HepG2 (cell line): ENCODE measurements around the gene SRP19. TPM values are rescaled to one million over a fixed set of nuclear protein-coding genes. Genes with fewer than 3 reads are reported as not detected.
A peak's percentile ranks its signal among the peaks of the same experiment; 100 is the strongest.

Source experiments
- ATAC-seq: fragments of 200-7000 bp; cut with Tn5 transposase; 3 replicates; pipeline ENCODE4 v1.9.1; 2020; ENCODE audit warnings: mild to moderate bottlenecking, moderate library complexity
- BruUV-seq: library from RNA; stranded (reverse); fragments of 400-500 nt; replicated peaks from 2 replicates; lab custom pipeline; 2021; lab: Mats Ljungman, UMichigan
- CTCF ChIA-PET: fragments of 300-600 bp; formaldehyde crosslinking; extraction: SDS; loops from one replicate; lab custom pipeline; 2021; ENCODE audit warnings: low total read pairs, inconsistent platforms, low intra/inter-chr PET ratio; lab: Yijun Ruan, JAX
- POLR2A ChIA-PET: fragments of 350-600 bp; sonication (Branson Sonifier 250); formaldehyde crosslinking; loops from one replicate; lab custom pipeline; 2020; ENCODE audit warnings: antibody characterized with exemption, inconsistent platforms; lab: Yijun Ruan, JAX
- DNase-seq: peaks from one replicate; pipeline ENCODE4 v3.0.0-alpha.2; 2015; ENCODE audit warnings: low spot score
- FAIRE-seq: peaks from 3 replicates; lab custom pipeline; 2011; peaks lifted over from hg19 to GRCh38; lab: Jason Lieb, UNC
- H2AFZ ChIP-seq: one replicate; pipeline ENCODE4 v1.6.1; 2011; ENCODE audit warnings: low read length, inconsistent platforms
- H3K27ac ChIP-seq: fragments of 300-600 bp; 3 replicates; pipeline ENCODE4 v1.8.0; 2011; ENCODE audit warnings: mixed run types, mild to moderate bottlenecking, mixed read lengths, low read length, inconsistent platforms; ENCODE audit not compliant: insufficient read depth; ENCODE audit errors: extremely low read length
- H3K27me3 ChIP-seq, 2 experiments: fragments of 200-600 bp in 1 of 2; 2 replicates in 1 of 2; 3 replicates in 1 of 2; pipeline versions ENCODE4 v1.6.0 to v1.8.0; 2011; ENCODE audit warnings: low read length in 2 of 2, mild to moderate bottlenecking in 2 of 2, moderate library complexity in 2 of 2, inconsistent platforms in 1 of 2; ENCODE audit not compliant: insufficient read depth in 2 of 2, control insufficient read depth in 1 of 2
- H3K36me3 ChIP-seq, 2 experiments: fragments of 200-600 bp in 1 of 2; replicated peaks in 1 of 2; 2 replicates in 1 of 2; 3 replicates in 1 of 2; pipeline versions ENCODE4 v1.5.1 to v1.8.0; 2011; ENCODE audit warnings: low read length in 2 of 2, inconsistent platforms in 1 of 2; ENCODE audit not compliant: insufficient read depth in 2 of 2, control insufficient read depth in 1 of 2
- H3K4me1 ChIP-seq: 2 replicates; pipeline ENCODE4 v1.5.1; 2012; ENCODE audit warnings: low read length, inconsistent platforms; ENCODE audit not compliant: insufficient read depth
- H3K4me2 ChIP-seq: 2 replicates; pipeline ENCODE4 v1.6.0; 2011; ENCODE audit warnings: low read depth, low read length, inconsistent platforms
- H3K4me3 ChIP-seq, 3 experiments: fragments of 200-600 bp in 1 of 3; sonication (generic), shearing (Covaris generic) in 1 of 3; replicated peaks in 1 of 3; 2 replicates each; pipeline ENCODE4 v1.5.1; 2011 to 2016; ENCODE audit warnings: low read length in 3 of 3, inconsistent platforms in 2 of 3, low read depth in 2 of 3, mild to moderate bottlenecking in 2 of 3, control low read depth in 1 of 3, mixed read lengths in 1 of 3; ENCODE audit not compliant: insufficient read depth in 1 of 3
- H3K79me2 ChIP-seq: one replicate; pipeline ENCODE4 v1.6.1; 2011; ENCODE audit warnings: low read length, inconsistent platforms; ENCODE audit not compliant: insufficient read depth
- H3K9ac ChIP-seq: 2 replicates; pipeline ENCODE4 v1.6.0; 2011; ENCODE audit warnings: mild to moderate bottlenecking, low read depth, low read length, inconsistent platforms; ENCODE audit not compliant: insufficient read depth
- H3K9me3 ChIP-seq: 2 replicates; pipeline ENCODE4 v1.5.1; 2012; ENCODE audit warnings: mild to moderate bottlenecking, low read length
- H4K20me1 ChIP-seq: 2 replicates; pipeline ENCODE4 v1.6.0; 2011; ENCODE audit warnings: inconsistent platforms, mild to moderate bottlenecking, low read length, moderate library complexity; ENCODE audit not compliant: insufficient read depth
- CEBPB ChIP-seq: IDR thresholded peaks from 2 replicates; pipeline ENCODE4 v1.6.1; 2011; ENCODE audit warnings: low read depth, low read length, improper control_type of control experiment, borderline replicate concordance
- CHD4 ChIP-seq: fragments of 200-600 bp; sonication (generic); IDR thresholded peaks from 2 replicates; pipeline ENCODE4 v1.7.0; 2017; ENCODE audit warnings: mild to moderate bottlenecking, low read length, borderline replicate concordance
- RBFOX2 ChIP-seq: fragments of 200-400 bp; formaldehyde crosslinking; IDR thresholded peaks from 2 replicates; pipeline ENCODE4 v1.6.1; 2017; ENCODE audit warnings: low read depth, mild to moderate bottlenecking, low read length
- SMYD3 ChIP-seq: sonication (generic); formaldehyde crosslinking; IDR thresholded peaks from 2 replicates; pipeline ENCODE4 v1.8.1; 2023; ENCODE audit warnings: mild to moderate bottlenecking, missing genetic modification reagents
- in situ Hi-C: cut with HindIII; loops from 2 replicates; pipeline ENCODE4 v1.10.0; 2017; ENCODE audit warnings: low pct_unique_long_range_greater_than_20kb; ENCODE audit not compliant: extremely low pct_ligation_motif_present
- intact Hi-C: fragments of 100-400 bp; cut with micrococcal nuclease; formaldehyde crosslinking; loops from one replicate; pipeline ENCODE4 v1.10.0; 2022; ENCODE audit not compliant: unreplicated experiment
- polyA plus RNA-seq, 8 experiments: library from polyadenylated mRNA; depleted of rRNA in 3 of 8; stranded (reverse) in 7 of 8; unstranded in 1 of 8; fragments of >200 nt; fragmentation: Illumina TruSeq in 4 of 8; extraction: Trizol in 4 of 8; gene quantifications; 2 replicates each; pipeline versions ENCODE4 v1.2.1 to v1.2.3, GENCODE V29; 2011 to 2016; ENCODE audit warnings: low read depth in 4 of 8, missing spikeins in 1 of 8, mixed read lengths in 1 of 8; ENCODE audit not compliant: insufficient read depth in 1 of 8
- total RNA-seq, 5 experiments: library from RNA; depleted of rRNA; stranded (reverse); fragments of >200 nt; fragmentation: Illumina TruSeq; extraction: Trizol; gene quantifications; 2 replicates each; pipeline ENCODE4 v1.2.3, GENCODE V29; 2016; ENCODE audit warnings: low read depth in 1 of 5
- TF ChIP-seq, protein P1 (sequence below): sonication (generic); formaldehyde crosslinking; conservative IDR thresholded peaks from 2 replicates; pipeline ENCODE4 v1.8.0; 2022; ENCODE audit warnings: missing genetic modification reagents

The SRP19 gene
- total and polyA plus RNA-seq, 2 of the 13 experiments (the other 11 are each of a cell fraction or from before 2014, with no cell fraction given), result 46.9 to 143 TPM

GRCh38 chr5:112847306-112847705 lies 13.8 kb upstream of the SRP19 start:
- no peak for DNase-seq
- H3K4me1 ChIP-seq, result peaks cover 16% of the 10 kb centered on the region
- no peak overlapping the region for H3K9ac ChIP-seq
- no peaks in the 10 kb centered on the region for H3K79me2 ChIP-seq
- no peak overlapping the region for H3K27ac ChIP-seq
- FAIRE-seq, result no peak
- no peak overlapping the region for H3K4me2 ChIP-seq
- no TSS peak for BruUV-seq
- ATAC-seq, result no peak
- intact Hi-C loops (no loop called here), in situ Hi-C loops (loop anchor here (5.0 kb wide), 2 partner anchors 155 to 295 kb away; no protein-coding TSS in a partner anchor)
- no peaks in the 10 kb centered on the region for H4K20me1 ChIP-seq
- no peaks in the 10 kb centered on the region for H3K36me3 ChIP-seq
- CTCF ChIA-PET, result no interaction called here
- POLR2A ChIA-PET, result no interaction called here
- TF ChIP-seq, protein P1, sequence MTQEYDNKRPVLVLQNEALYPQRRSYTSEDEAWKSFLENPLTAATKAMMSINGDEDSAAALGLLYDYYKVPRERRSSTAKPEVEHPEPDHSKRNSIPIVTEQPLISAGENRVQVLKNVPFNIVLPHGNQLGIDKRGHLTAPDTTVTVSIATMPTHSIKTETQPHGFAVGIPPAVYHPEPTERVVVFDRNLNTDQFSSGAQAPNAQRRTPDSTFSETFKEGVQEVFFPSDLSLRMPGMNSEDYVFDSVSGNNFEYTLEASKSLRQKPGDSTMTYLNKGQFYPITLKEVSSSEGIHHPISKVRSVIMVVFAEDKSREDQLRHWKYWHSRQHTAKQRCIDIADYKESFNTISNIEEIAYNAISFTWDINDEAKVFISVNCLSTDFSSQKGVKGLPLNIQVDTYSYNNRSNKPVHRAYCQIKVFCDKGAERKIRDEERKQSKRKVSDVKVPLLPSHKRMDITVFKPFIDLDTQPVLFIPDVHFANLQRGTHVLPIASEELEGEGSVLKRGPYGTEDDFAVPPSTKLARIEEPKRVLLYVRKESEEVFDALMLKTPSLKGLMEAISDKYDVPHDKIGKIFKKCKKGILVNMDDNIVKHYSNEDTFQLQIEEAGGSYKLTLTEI (CRISPR knock-in tag), result no peak
- TF ChIP-seq CEBPB (0 out of 2 replicates have a peak, but pooled peaks have one; percentile 24), RBFOX2 (no peak), CHD4 (no peak), SMYD3 (no peak)
- no peak overlapping the region for H3K4me3 ChIP-seq
- H3K27me3 ChIP-seq, result no peaks in the 10 kb centered on the region
- no peaks in the 10 kb centered on the region for H3K9me3 ChIP-seq
- H2AFZ ChIP-seq, result no peak overlapping the region
